ENCODE data around the gene C9orf57. TPM values are rescaled to one million over a fixed set of nuclear protein-coding genes. Genes with fewer than 3 reads are reported as not detected.
"Not testable (repeated sequence)": the region's sequence is repeated elsewhere in the genome, so short reads cannot be mapped to it uniquely, and the experiment has no call there.

C9orf57 gene, protein sequence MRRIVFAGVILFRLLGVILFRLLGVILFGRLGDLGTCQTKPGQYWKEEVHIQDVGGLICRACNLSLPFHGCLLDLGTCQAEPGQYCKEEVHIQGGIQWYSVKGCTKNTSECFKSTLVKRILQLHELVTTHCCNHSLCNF
- not detected for polyA plus RNA-seq

DNA sequence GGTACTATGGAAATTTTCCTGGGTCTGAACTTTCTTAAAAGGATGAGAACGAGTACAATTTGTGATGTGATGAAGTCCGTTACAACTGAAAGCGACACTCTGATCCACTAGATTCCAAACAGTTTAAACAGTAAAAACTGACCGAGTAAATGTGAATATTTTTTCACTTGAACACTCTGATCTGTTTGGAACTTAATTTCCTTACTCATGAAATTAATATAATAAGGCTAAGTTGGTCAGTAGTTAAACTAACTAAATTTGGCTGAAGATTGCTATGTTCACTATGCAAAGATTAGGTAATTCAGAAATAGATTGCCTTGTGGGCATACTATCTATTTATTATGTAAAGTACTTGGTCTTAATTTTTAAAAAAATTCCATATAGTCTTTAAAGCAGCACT is at the start of gene C9orf57:
Gene C9orf57 (minus strand): TSS at position 101 of the 400 bp plus-strand sequence. CDS start 1,282 bp downstream, outside the sequence.
- Mint-ChIP-seq H3K27ac (no peak within 1 kb of the TSS), H3K9me3 (no peaks in the 10 kb centered on the region), H3K4me1 (no peaks in the 10 kb centered on the region), H3K27me3 (peaks cover 1% of the 10 kb centered on the region), H3K36me3 (no peaks in the 10 kb centered on the region), H3K4me3 (no peak within 1 kb of the TSS)

DNA sequence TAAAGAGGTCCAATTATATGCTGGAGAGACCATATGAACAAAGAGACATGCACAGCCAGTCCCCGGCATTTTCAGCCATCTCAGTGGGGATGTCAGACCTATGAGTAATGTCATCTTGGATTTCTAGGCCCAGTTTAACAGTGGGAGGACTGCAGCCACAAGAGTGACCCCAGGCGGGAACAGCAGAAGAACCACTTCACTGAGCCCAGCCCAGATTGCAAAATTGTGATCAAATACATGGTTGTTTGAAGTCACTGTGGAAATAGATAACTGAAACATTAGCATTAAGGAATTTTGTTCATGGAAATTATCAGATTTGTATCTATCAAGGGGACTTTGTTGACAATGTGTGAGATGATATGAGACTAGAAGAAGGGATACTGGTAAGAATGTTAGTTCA is 42.1 kb upstream of the C9orf57 start:
- no peaks in the 10 kb centered on the region for H3K4me1 Mint-ChIP-seq
- peaks cover 3% of the 10 kb centered on the region for H3K36me3 Mint-ChIP-seq
- H3K9me3 Mint-ChIP-seq = peaks cover 0 to 4% (median under 1%) of the 10 kb centered on the region in 3 donors
- no peak overlapping the region for H3K4me3 Mint-ChIP-seq
- H3K27ac Mint-ChIP-seq = no peak overlapping the region
- H3K27me3 Mint-ChIP-seq = no peaks in the 10 kb centered on the region

DNA sequence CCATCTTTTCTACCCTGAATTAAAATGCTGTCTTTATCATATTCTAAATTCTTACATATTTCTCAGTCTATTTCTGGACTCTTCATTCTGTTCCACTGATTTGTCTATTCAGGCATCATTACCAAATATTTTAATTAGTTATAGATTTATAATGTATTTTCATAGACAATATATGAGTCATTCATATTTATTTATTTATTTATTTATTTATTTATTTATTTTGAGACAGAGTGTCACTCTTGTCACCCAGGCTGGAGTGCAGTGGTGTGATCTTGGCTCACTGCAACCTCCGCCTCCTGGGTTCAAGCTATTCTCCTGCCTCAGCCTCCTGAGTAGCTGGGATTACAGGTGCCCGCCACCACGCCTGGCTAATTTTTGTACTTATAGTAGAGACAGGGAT is 35.1 kb upstream of the C9orf57 start:
- not testable (repeated sequence) for H3K9me3 Mint-ChIP-seq, H3K27ac Mint-ChIP-seq, H3K27me3 Mint-ChIP-seq, H3K4me3 Mint-ChIP-seq, H3K4me1 Mint-ChIP-seq, H3K36me3 Mint-ChIP-seq

DNA sequence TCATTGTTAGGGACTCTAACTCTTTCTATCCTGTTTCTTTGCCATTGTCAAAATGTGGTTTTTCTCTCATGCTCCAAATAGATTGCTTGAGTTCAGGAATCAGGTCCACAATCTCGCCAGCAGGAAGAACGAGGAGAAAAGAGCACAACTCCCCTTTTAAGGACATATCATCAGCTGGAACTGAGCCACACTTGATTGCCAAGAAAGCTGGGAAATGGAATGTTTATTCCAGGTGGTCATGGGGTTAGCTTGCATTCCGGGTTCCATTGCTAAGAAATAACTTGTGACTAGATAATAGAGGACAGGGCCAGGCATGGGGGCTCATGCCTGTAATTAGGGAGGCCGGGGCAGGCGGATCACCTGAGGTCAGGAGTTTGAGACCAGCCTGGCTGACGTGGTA is 32.4 kb upstream of the C9orf57 start:
- H3K4me3 Mint-ChIP-seq = no peak overlapping the region

DNA sequence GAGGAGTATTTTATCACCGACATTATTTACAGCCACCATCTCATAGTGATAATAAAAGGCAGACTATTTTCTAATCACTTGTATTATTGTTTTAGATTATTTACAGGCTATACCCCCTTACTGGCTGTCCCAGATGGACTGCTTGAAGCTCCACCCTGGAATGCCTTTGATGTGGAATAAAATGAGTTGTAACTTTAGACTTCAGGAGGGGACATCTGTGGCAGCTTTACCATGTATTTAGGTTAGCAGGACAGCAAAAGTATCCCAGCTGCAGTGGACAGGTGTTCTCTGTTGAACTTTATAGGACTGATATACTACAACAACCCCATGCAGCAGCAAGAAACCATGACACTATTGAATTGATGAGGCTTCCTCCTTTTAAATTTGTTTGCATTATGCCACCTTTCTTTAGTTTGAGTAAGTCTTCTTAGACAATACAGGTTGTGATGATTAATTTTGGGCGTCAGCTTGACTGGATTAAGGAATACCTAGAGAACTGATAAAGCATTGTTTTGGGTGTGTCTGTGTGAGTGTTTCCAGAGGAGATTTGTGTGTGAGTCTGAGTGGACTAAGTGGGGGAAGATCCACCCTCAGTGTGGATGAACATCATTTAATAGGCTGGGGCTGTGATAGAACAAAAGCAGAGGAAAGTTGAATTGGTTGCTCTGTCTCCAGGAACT is 29.2 kb upstream of the C9orf57 start:
- Mint-ChIP-seq H3K4me1 (no peaks in the 10 kb centered on the region), H3K4me3 (no peak overlapping the region), H3K9me3 (no peaks in the 10 kb centered on the region), H3K27me3 (peaks cover 10% of the 10 kb centered on the region), H3K36me3 (peaks cover 2% of the 10 kb centered on the region), H3K27ac (no peak overlapping the region)

More for the DNA sequence above, 32.4 kb upstream of the C9orf57 start:
- Mint-ChIP-seq H3K4me1 (no peaks in the 10 kb centered on the region), H3K36me3 (no peaks in the 10 kb centered on the region), H3K27ac (no peak overlapping the region), H3K27me3 (peaks cover 10% of the 10 kb centered on the region), H3K9me3 (peaks cover 0 to 3% (median 0%) of the 10 kb centered on the region in 3 donors)

DNA sequence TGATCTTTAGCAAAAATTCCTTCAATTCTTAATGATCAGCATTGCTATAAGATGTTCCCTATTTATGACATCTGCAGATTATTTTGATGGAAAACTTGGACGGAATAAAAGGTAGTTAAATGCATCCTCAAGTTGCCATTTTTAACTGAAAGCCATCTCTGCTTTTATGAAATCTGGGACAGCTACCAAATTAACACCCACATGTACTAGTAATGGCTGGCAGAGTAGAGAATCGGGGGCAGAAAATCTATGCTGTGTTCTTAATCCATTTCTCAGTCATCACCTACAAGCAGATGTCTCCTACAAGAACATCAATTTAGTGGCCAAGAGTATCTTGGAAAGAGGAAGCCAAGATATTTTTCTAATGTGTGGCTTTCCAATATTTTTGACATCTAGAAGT is 22.1 kb upstream of the C9orf57 start:
- Mint-ChIP-seq H3K4me3 (peak overlapping the region in 1 of 4 donors; percentile 3), H3K4me1 (no peaks in the 10 kb centered on the region), H3K27me3 (peaks cover 2% of the 10 kb centered on the region), H3K36me3 (peaks cover 2% of the 10 kb centered on the region), H3K27ac (no peak overlapping the region), H3K9me3 (no peaks in the 10 kb centered on the region)

DNA sequence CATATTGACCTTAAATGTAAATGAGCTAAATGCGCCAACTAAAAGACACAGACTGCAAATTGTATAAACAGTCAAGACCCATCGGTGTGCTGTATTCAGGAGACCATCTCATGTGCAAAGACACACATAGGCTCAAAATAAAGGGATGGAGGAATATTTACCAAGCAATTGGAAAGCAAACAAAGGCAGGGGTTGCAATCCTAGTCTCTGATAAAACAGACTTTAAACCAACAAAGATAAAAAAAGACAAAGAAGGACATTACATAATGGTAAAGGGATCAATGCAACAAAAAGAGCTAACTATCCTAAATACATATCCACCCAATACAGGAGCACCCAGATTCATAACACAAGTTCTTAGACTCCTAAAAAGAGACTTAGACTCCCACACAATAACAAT is 14.3 kb upstream of the C9orf57 start:
- H3K36me3 Mint-ChIP-seq, H3K27me3 Mint-ChIP-seq, H3K4me3 Mint-ChIP-seq, H3K9me3 Mint-ChIP-seq, H3K4me1 Mint-ChIP-seq, H3K27ac Mint-ChIP-seq: not testable (repeated sequence)

DNA sequence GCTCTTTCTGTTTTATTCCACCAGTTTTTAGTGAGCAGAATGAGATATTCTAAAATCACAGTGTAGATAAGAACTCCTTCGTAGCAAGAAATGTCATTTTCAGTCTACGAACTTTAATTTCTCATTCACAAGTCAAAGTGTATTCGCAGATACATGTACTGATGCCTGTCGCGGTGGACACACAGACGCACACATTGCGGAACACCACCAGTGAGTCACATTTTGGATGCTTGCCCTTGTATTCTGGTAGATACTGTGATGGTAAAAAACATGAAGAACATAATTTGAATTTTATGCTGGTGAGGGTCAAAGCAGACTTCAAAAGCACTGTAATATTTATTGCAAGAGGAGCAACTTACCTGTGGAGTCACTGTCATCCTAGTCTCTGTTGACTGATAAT is 4.7 kb upstream of the C9orf57 start:
- Mint-ChIP-seq H3K4me1 (no peaks in the 10 kb centered on the region), H3K27ac (no peak overlapping the region), H3K9me3 (peaks cover 0 to 3% (median 0%) of the 10 kb centered on the region in 3 donors), H3K27me3 (peaks cover 3% of the 10 kb centered on the region), H3K4me3 (no peak overlapping the region), H3K36me3 (no peaks in the 10 kb centered on the region)

DNA sequence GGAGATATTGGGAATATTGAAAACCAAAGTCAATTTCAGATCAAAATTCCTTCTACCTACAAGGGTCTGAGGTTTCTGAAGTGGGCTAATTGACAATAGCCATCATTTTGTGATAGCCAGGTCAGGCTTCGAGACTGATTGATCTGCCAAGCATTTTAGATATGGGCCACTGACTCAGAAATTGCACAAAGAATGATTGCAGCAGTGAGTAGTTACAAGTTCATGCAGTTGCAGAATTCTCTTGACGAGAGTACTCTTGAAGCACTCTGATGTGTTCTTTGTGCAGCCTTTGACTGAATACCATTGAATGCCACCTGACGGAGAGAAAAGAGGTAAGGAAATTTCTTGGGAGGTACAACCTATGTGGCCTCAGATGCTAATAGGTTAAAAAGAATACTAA is 8.3 kb downstream of the C9orf57 start:
- no peaks in the 10 kb centered on the region for H3K36me3 Mint-ChIP-seq
- no peak overlapping the region for H3K27ac Mint-ChIP-seq
- no peaks in the 10 kb centered on the region for H3K9me3 Mint-ChIP-seq
- H3K4me3 Mint-ChIP-seq = no peak overlapping the region
- H3K4me1 Mint-ChIP-seq = no peaks in the 10 kb centered on the region
- H3K27me3 Mint-ChIP-seq = peaks cover 3% of the 10 kb centered on the region

DNA sequence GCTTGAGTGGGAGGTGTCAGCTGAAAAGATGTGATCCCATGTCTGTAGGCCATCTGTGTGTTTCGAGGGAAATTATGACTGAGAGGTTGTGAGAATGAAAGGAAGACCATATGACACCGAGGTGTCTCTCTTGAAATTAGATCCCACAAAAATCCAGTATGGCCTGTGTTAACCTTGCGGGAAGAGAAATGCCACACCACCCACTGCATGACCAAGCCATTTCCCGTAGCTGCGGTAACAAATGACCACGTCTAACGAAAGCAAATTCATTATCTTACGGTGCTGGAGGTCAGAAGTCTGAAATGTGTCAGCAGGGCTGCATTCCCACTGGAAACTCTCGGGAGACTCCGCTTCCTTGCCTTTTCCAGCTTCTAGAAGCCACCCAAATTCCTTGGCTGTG is 11.6 kb downstream of the C9orf57 start:
- Mint-ChIP-seq H3K4me3 (no peak overlapping the region), H3K9me3 (no peaks in the 10 kb centered on the region), H3K27ac (no peak overlapping the region), H3K36me3 (no peaks in the 10 kb centered on the region), H3K27me3 (peaks cover 5% of the 10 kb centered on the region), H3K4me1 (no peaks in the 10 kb centered on the region)

DNA sequence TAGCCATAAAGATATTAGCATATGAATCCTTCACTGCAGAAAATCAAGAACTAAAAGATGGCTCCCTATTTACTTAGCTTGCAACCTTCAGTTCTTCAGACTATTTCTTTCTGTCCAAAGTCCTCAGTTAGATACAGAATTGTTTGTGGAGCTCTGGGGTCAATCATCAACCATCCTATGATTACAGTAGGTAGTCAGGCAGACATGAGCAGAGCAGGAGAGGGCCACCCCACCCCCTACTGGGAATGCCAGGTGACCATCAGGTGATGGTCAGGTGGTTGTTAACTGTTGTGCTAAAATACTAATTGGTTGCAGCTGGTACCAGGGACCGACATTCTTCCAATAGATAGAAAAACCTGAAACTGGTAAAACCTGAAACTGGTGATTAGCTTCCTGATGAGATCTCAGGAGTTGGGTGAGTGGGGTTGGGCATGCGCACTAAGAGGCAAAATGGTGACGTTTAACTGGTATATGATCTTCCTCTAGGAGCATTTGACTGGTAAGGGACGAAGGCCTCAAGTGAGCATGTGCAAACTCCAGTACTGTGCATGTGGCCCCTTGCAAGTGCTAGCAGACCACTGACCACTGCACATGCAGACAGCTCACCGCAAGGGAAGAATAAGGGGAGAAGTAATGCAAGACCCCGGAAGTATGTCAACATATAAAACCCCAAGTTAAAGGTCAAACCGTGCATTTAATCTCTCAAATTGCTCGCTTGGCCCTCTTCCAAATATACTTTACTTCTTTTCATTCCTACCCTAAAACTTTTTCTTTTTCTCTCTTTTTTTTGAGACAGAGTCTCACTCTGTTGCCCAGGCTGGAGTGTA is 13.6 kb downstream of the C9orf57 start:
- peaks cover 0 to 1% (median 0%) of the 10 kb centered on the region in 3 donors for H3K4me1 Mint-ChIP-seq
- no peaks in the 10 kb centered on the region for H3K36me3 Mint-ChIP-seq
- peaks cover 3% of the 10 kb centered on the region for H3K27me3 Mint-ChIP-seq
- no peaks in the 10 kb centered on the region for H3K9me3 Mint-ChIP-seq
- no peak overlapping the region for H3K4me3 Mint-ChIP-seq
- no peak overlapping the region for H3K27ac Mint-ChIP-seq

DNA sequence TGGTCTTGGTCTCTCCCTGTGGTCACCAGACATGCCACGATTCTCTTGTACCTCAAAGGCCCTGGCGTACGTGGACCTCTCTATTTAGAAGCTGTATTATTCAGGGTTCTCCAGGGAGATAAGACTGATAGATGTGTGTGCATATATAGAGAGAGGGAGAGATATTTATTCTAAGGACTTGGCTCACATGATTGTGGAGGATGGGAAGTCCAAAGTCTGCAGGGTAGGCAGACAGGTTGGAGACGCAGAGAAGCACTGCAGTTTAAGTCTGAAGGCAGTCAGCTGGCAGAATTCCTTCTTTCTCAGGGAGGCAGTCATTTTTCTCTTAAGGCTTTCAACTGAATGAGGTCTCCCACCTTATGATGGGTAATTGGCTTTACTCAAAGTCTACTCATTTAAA is 16.3 kb downstream of the C9orf57 start:
- Mint-ChIP-seq H3K27me3 (peaks cover 3% of the 10 kb centered on the region), H3K9me3 (no peaks in the 10 kb centered on the region), H3K27ac (no peak overlapping the region), H3K36me3 (no peaks in the 10 kb centered on the region), H3K4me3 (no peak overlapping the region), H3K4me1 (peaks cover 1 to 7% (median 2%) of the 10 kb centered on the region in 3 donors)

DNA sequence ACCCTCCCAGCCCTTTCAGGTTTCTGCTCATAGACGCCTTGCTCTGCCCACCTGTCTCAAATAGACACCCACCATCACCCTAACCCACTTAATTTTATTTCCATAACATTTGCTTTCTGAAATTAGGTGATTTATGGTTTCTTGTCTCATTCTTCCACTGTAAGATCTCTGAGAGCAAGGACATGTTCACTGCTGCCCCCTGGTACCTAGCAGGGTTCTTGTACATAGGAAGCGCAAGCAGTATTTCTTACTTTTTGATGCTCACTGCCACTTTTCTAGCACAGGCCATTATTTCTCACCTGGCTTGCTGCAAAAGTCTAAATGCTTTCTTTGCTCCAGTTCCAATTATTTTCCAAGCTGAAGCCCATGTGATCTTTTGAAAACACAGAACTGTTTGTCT is 16.8 kb downstream of the C9orf57 start:
- peaks cover 4 to 9% (median 4%) of the 10 kb centered on the region in 3 donors for H3K4me1 Mint-ChIP-seq
- H3K27me3 Mint-ChIP-seq = peaks cover 5% of the 10 kb centered on the region
- H3K4me3 Mint-ChIP-seq = no peak overlapping the region
- no peak overlapping the region for H3K27ac Mint-ChIP-seq
- no peaks in the 10 kb centered on the region for H3K9me3 Mint-ChIP-seq
- H3K36me3 Mint-ChIP-seq = no peaks in the 10 kb centered on the region

DNA sequence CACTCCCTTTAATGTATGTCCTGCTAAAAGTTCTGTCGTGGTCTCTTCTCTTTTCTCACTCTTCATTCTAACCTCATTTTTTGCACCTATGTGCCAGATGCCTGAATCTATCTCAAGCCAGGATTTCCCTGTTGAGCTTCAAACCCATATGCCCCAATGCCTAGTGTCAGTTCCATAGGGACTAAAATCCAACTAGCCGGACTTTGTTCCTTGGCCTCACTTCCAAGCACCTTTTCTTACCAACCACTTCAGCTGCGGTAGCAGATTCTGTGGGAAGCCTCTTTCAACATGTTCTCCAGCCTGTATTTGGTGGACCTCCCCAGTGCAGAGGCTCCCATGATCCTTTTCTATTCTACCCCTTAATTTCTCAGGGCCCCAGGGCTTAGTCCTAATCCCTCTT is 17.5 kb downstream of the C9orf57 start:
- H3K27ac Mint-ChIP-seq = no peak overlapping the region
- peaks cover 5% of the 10 kb centered on the region for H3K27me3 Mint-ChIP-seq
- no peaks in the 10 kb centered on the region for H3K36me3 Mint-ChIP-seq
- H3K4me1 Mint-ChIP-seq = peaks cover 4 to 9% (median 4%) of the 10 kb centered on the region in 3 donors
- H3K9me3 Mint-ChIP-seq = no peaks in the 10 kb centered on the region
- no peak overlapping the region for H3K4me3 Mint-ChIP-seq

DNA sequence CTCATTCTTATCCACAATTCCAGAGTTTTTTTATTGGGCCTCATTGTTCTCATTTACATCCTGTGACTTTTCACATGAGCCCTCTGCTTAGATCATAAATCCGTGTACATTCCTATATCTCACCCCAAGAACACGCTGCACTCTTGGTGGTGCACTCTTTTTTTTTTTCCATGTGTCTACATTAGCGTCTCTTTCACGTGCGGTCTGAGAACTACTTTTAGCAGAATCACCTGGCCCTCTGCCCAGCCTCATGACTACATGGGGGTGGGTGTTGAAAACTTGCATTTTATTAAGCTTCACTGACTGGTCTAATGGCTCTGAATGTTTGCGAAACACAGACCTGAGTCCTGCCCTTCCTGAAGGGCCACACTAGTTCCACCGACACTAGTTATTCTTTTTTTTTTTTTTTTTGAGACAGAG is 18.6 kb downstream of the C9orf57 start:
- Mint-ChIP-seq H3K27me3 (peaks cover 5% of the 10 kb centered on the region), H3K36me3 (no peaks in the 10 kb centered on the region), H3K4me1 (peaks cover 4 to 9% (median 4%) of the 10 kb centered on the region in 3 donors), H3K27ac (no peak overlapping the region), H3K4me3 (no peak overlapping the region), H3K9me3 (no peaks in the 10 kb centered on the region)

Measured in IgD-negative memory B cell (primary cell).